ENCODE data around the gene ZNF26.

ZNF26 gene

GRCh38 chr12:132948146-132949066 is 37.8 kb upstream of the ZNF26 start:
- no peak overlapping the region for H3K4me2 ChIP-seq (ENCODE audit: low read length)
- no peaks in the 10 kb centered on the region for H3K79me2 ChIP-seq
- no peaks in the 10 kb centered on the region for H3K27me3 ChIP-seq (ENCODE audit: control insufficient read depth, insufficient read depth, low read length)
- peaks cover 2% of the 10 kb centered on the region for H3K36me3 ChIP-seq (ENCODE audit: control insufficient read depth, insufficient read depth, low read length)
- no peak overlapping the region for H3K9ac ChIP-seq
- H3K4me1 ChIP-seq: no peaks in the 10 kb centered on the region
- no peak overlapping the region for H3K4me3 ChIP-seq (ENCODE audit: low read depth, low read length)
- H2AFZ ChIP-seq: no peak overlapping the region
- no peaks in the 10 kb centered on the region for H3K9me3 ChIP-seq (ENCODE audit: control insufficient read depth, low read length)
- TF ChIP-seq CTCF (IDR thresholded peaks at IDR 0.05): no peak
- H3K27ac ChIP-seq: no peak overlapping the region

GRCh38 chr12:132949936-132950837 is 36.0 kb upstream of the ZNF26 start:
- Histone ChIP-seq H3K79me2 (no peaks in the 10 kb centered on the region), H3K36me3 (ENCODE audit: control insufficient read depth, insufficient read depth, low read length) (peaks cover 2% of the 10 kb centered on the region), H3K9me3 (ENCODE audit: control insufficient read depth, low read length) (no peaks in the 10 kb centered on the region), H3K9ac (no peak overlapping the region), H3K4me3 (ENCODE audit: low read depth, low read length) (no peak overlapping the region), H2AFZ (no peak overlapping the region), H3K27me3 (ENCODE audit: control insufficient read depth, insufficient read depth, low read length) (no peaks in the 10 kb centered on the region), H3K27ac (no peak overlapping the region), H3K4me2 (ENCODE audit: low read length) (no peak overlapping the region), H3K4me1 (no peaks in the 10 kb centered on the region)
- no peak for TF ChIP-seq CTCF (IDR thresholded peaks at IDR 0.05)

- TF ChIP-seq CTCF (IDR thresholded peaks at IDR 0.05): no peak
- H3K4me3 ChIP-seq (ENCODE audit: low read depth, low read length): no peak overlapping the region
- H2AFZ ChIP-seq: no peak overlapping the region
- H3K9me3 ChIP-seq (ENCODE audit: control insufficient read depth, low read length): no peaks in the 10 kb centered on the region
- no peak overlapping the region for H3K4me2 ChIP-seq (ENCODE audit: low read length)
- H3K36me3 ChIP-seq (ENCODE audit: control insufficient read depth, insufficient read depth, low read length): no peaks in the 10 kb centered on the region
- no peak overlapping the region for H3K27ac ChIP-seq
- peaks cover 2% of the 10 kb centered on the region for H3K79me2 ChIP-seq
- H3K27me3 ChIP-seq (ENCODE audit: control insufficient read depth, insufficient read depth, low read length): no peaks in the 10 kb centered on the region
- no peak overlapping the region for H3K9ac ChIP-seq
- no peaks in the 10 kb centered on the region for H3K4me1 ChIP-seq
These were observed 35.2 kb upstream of the ZNF26 start for GRCh38 chr12:132950844-132951535.

GRCh38 chr12:132951649-132952048 is 34.5 kb upstream of the ZNF26 start:
- TF ChIP-seq CTCF (IDR thresholded peaks at IDR 0.05): no peak
- Histone ChIP-seq H3K36me3 (ENCODE audit: control insufficient read depth, insufficient read depth, low read length) (no peaks in the 10 kb centered on the region), H2AFZ (no peak overlapping the region), H3K4me1 (no peaks in the 10 kb centered on the region), H3K9me3 (ENCODE audit: control insufficient read depth, low read length) (no peaks in the 10 kb centered on the region), H3K27ac (no peak overlapping the region), H3K27me3 (ENCODE audit: control insufficient read depth, insufficient read depth, low read length) (no peaks in the 10 kb centered on the region), H3K4me3 (ENCODE audit: low read depth, low read length) (no peak overlapping the region), H3K79me2 (peaks cover 2% of the 10 kb centered on the region), H3K4me2 (ENCODE audit: low read length) (no peak overlapping the region), H3K9ac (no peak overlapping the region)
